MCF 10A (cell line): ENCODE measurements around the gene ADAMTS13. TPM values are rescaled to one million over a fixed set of nuclear protein-coding genes. Genes with fewer than 3 reads are reported as not detected.

Experiments
- BruUV-seq: library from RNA; stranded (reverse); fragments of 400-500 nt; replicated peaks from 2 replicates; lab custom pipeline; 2021; lab: Mats Ljungman, UMichigan
- CTCF ChIA-PET: fragments of 300-600 bp; sonication (Branson Sonifier 250); formaldehyde crosslinking; extraction: SDS; loops from one replicate; lab custom pipeline; 2021; ENCODE audit warnings: antibody characterized with exemption, inconsistent platforms; lab: Yijun Ruan, JAX
- POLR2A ChIA-PET: fragments of 300-600, 350-650 bp; sonication (Branson Sonifier 250); formaldehyde crosslinking; extraction: SDS; loops from one replicate; lab custom pipeline; 2020; ENCODE audit warnings: antibody characterized with exemption, inconsistent platforms; lab: Yijun Ruan, JAX
- DNase-seq: peaks from one replicate; pipeline ENCODE4 v3.0.0-alpha.2; 2018; ENCODE audit not compliant: unreplicated experiment
- H3K27ac Mint-ChIP-seq: one replicate; pipeline ENCODE4 v1.8.0; 2022; ENCODE audit warnings: mild to moderate bottlenecking, low read depth, mixed read lengths; ENCODE audit not compliant: unreplicated experiment
- H3K27me3 Mint-ChIP-seq: one replicate; pipeline ENCODE4 v1.8.0; 2022; ENCODE audit warnings: mixed read lengths; ENCODE audit not compliant: insufficient read depth, unreplicated experiment
- H3K36me3 Mint-ChIP-seq: one replicate; pipeline ENCODE4 v1.8.0; 2022; ENCODE audit warnings: mild to moderate bottlenecking, moderate library complexity, mixed read lengths; ENCODE audit not compliant: insufficient read depth, unreplicated experiment
- H3K4me1 Mint-ChIP-seq: one replicate; pipeline ENCODE4 v1.8.0; 2022; ENCODE audit warnings: mixed read lengths; ENCODE audit not compliant: insufficient read depth, unreplicated experiment
- H3K4me3 Mint-ChIP-seq: one replicate; pipeline ENCODE4 v1.8.0; 2022; ENCODE audit warnings: mild to moderate bottlenecking, moderate library complexity, mixed read lengths; ENCODE audit not compliant: unreplicated experiment
- H3K9me3 Mint-ChIP-seq: one replicate; pipeline ENCODE4 v1.8.0; 2022; ENCODE audit warnings: mixed read lengths; ENCODE audit not compliant: unreplicated experiment
- intact Hi-C: fragments of 100-400 bp; cut with micrococcal nuclease; formaldehyde crosslinking; loops from 2 replicates; pipeline ENCODE4 v1.14.1; 2022
- total RNA-seq: library from RNA; stranded (reverse); gene quantifications from 2 replicates; pipeline ENCODE4 v1.2.3, GENCODE V29; 2022
- TF ChIP-seq, protein P1 (sequence below): fragments of 200-600 bp; IDR thresholded peaks from one replicate; pipeline ENCODE4 v1.8.0; 2022; ENCODE audit warnings: antibody characterized with exemption, mild to moderate bottlenecking; ENCODE audit not compliant: unreplicated experiment

ADAMTS13 gene
- total RNA-seq, 1 experiment from 2014 or later: 4.1 TPM

GRCh38 chr9:133493845-133494540 is 71.8 kb downstream of the ADAMTS13 start:
- H3K9me3 Mint-ChIP-seq: no peaks in the 10 kb centered on the region
- no peaks in the 10 kb centered on the region for H3K4me1 Mint-ChIP-seq
- H3K36me3 Mint-ChIP-seq: no peaks in the 10 kb centered on the region
- H3K4me3 Mint-ChIP-seq: no peak overlapping the region
- CTCF ChIA-PET: interaction anchor here (0.6 to 1.1 kb wide), 4 partner anchors 22 to 469 kb away, joined by 3 read pairs; no protein-coding TSS in a partner anchor
- H3K27me3 Mint-ChIP-seq: peaks cover 36% of the 10 kb centered on the region
- intact Hi-C loops: no loop called here
- no peak for DNase-seq
- TF ChIP-seq, protein P1, sequence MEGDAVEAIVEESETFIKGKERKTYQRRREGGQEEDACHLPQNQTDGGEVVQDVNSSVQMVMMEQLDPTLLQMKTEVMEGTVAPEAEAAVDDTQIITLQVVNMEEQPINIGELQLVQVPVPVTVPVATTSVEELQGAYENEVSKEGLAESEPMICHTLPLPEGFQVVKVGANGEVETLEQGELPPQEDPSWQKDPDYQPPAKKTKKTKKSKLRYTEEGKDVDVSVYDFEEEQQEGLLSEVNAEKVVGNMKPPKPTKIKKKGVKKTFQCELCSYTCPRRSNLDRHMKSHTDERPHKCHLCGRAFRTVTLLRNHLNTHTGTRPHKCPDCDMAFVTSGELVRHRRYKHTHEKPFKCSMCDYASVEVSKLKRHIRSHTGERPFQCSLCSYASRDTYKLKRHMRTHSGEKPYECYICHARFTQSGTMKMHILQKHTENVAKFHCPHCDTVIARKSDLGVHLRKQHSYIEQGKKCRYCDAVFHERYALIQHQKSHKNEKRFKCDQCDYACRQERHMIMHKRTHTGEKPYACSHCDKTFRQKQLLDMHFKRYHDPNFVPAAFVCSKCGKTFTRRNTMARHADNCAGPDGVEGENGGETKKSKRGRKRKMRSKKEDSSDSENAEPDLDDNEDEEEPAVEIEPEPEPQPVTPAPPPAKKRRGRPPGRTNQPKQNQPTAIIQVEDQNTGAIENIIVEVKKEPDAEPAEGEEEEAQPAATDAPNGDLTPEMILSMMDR: no peak
- POLR2A ChIA-PET: no interaction called here
- no TSS peak for BruUV-seq
- no peak overlapping the region for H3K27ac Mint-ChIP-seq

GRCh38 chr9:133494636-133495326 is 72.6 kb downstream of the ADAMTS13 start:
- BruUV-seq: no TSS peak
- CTCF ChIA-PET: interaction anchor here (0.5 to 1.1 kb wide), 5 partner anchors 46 to 633 kb away, joined by 3 to 8 read pairs (median 3); no protein-coding TSS in a partner anchor
- Mint-ChIP-seq H3K4me1 (no peaks in the 10 kb centered on the region), H3K9me3 (no peaks in the 10 kb centered on the region), H3K27me3 (peaks cover 36% of the 10 kb centered on the region), H3K4me3 (no peak overlapping the region), H3K27ac (no peak overlapping the region), H3K36me3 (no peaks in the 10 kb centered on the region)
- intact Hi-C loops: no loop called here
- TF ChIP-seq, protein P1: no peak
- POLR2A ChIA-PET: no interaction called here
- no peak for DNase-seq

DNA sequence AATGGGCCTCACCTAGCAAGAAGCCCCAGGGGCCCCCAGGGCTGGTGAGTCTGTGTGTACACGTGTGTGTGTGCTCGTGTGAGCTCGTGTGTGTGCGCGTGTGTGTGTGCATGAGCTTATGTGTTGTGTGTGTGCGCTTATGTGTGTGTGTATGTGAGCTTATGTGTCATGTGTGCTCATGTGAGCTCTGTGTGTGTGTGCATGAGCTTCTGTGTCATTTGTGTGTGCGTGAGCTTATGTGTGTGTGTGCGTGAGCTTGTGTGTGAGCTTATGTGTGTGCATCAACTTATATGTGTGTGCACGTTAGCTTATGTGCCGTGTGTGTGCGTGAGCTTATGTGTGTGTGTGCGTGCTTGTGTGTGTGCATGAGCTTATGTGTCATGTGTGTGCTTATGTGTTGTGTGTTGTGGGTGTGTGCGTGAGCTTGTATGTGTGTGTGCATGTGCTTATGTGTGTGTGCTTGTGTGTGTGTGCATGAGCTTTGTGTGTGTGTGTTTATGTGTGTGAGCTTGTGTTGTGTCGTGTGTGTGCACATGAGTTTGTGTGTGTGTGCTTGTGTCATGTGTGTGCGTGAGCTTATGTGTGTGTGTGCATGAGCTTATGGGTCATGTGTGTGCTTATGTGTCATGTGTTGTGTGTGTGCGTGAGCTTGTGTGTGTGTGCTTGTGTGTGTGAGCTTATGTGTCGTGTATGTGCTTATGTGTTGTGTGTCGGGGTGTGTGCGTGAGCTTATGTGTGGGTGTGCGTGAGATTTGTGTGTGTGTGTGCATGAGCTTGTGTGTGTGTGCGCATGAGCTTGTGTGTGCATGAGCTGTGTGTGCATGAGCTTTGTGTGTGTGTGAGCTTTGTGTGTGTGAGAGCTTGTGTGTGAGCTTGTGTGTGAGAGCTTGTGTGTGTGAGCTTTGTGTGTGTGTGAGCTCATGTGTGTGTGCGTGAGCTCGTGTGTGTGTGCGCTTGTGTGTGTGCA is 73.4 kb downstream of the ADAMTS13 start:
- POLR2A ChIA-PET: interaction anchor here (0.7 kb wide), 1 partner anchor 79 kb away, joined by 4 read pairs; no protein-coding TSS in a partner anchor
- intact Hi-C loops: no loop called here
- DNase-seq: no peak
- no TSS peak for BruUV-seq
- H3K4me1 Mint-ChIP-seq: no peaks in the 10 kb centered on the region
- CTCF ChIA-PET: interaction anchor here (0.5 to 1.7 kb wide), 7 partner anchors 9 to 987 kb away, joined by 3 to 8 read pairs (median 3); no protein-coding TSS in a partner anchor
- H3K9me3 Mint-ChIP-seq: no peaks in the 10 kb centered on the region
- no peak overlapping the region for H3K27ac Mint-ChIP-seq
- H3K4me3 Mint-ChIP-seq: no peak overlapping the region
- TF ChIP-seq, protein P1: no peak
- H3K36me3 Mint-ChIP-seq: no peaks in the 10 kb centered on the region
- peaks cover 36% of the 10 kb centered on the region for H3K27me3 Mint-ChIP-seq
